CD4-positive, CD25-positive, alpha-beta regulatory T cell (primary cell): ENCODE measurements around the gene GALC. TPM values are rescaled to one million over a fixed set of nuclear protein-coding genes. Genes with fewer than 3 reads are reported as not detected.

Source experiments
- ATAC-seq, 2 donors: fragments of 150-1000 bp; cut with Tn5 transposase; one replicate each; pipeline ENCODE4 v1.10.0; 2021; ENCODE audit warnings: low read depth in 2 of 2, moderate number of reproducible peaks in 2 of 2, moderate library complexity in 1 of 2
- DNase-seq, 3 donors: peaks; one replicate each; pipeline versions ENCODE4 v3.0.0 to v3.0.0-alpha.2; 2012 to 2022; ENCODE audit warnings: mixed read lengths in 1 of 3
- H3K27ac ChIP-seq: one replicate; pipeline ENCODE4 v1.7.0; 2013; ENCODE audit warnings: mild to moderate bottlenecking, low read length; ENCODE audit not compliant: insufficient read depth, poor library complexity, severe bottlenecking
- H3K27me3 ChIP-seq: one replicate; pipeline ENCODE4 v1.7.0; 2013; ENCODE audit warnings: low read length; ENCODE audit not compliant: control insufficient read depth, insufficient read depth
- H3K36me3 ChIP-seq: one replicate; pipeline ENCODE4 v1.7.0; 2013; ENCODE audit warnings: mild to moderate bottlenecking, low read length, moderate library complexity; ENCODE audit not compliant: control insufficient read depth, insufficient read depth
- H3K4me1 ChIP-seq: 2 replicates; pipeline ENCODE4 v1.7.0; 2013; ENCODE audit warnings: mild to moderate bottlenecking, low read length; ENCODE audit not compliant: insufficient read depth, control insufficient read depth, poor library complexity, severe bottlenecking
- H3K4me3 ChIP-seq: one replicate; pipeline ENCODE4 v1.7.0; 2013; ENCODE audit warnings: low read depth, mild to moderate bottlenecking, low read length, moderate library complexity
- H3K9me3 ChIP-seq, 2 experiments: 1 replicate in 1 of 2; 2 replicates in 1 of 2; pipeline ENCODE4 v1.7.0; 2013; ENCODE audit warnings: low read length in 2 of 2, mild to moderate bottlenecking in 1 of 2, moderate library complexity in 1 of 2; ENCODE audit not compliant: control insufficient read depth in 2 of 2
- H3K27ac Mint-ChIP-seq, 3 donors: one replicate each; pipeline ENCODE4 v1.8.0; 2020 to 2022; ENCODE audit warnings: mild to moderate bottlenecking in 3 of 3, mixed read lengths in 3 of 3, moderate library complexity in 2 of 3
- H3K27me3 Mint-ChIP-seq: one replicate; pipeline ENCODE4 v1.8.0; 2022; ENCODE audit warnings: mild to moderate bottlenecking, mixed read lengths
- H3K36me3 Mint-ChIP-seq: one replicate; pipeline ENCODE4 v1.8.0; 2020; ENCODE audit warnings: mixed read lengths
- H3K4me1 Mint-ChIP-seq, 4 donors: one replicate each; pipeline ENCODE4 v1.8.0; 2020 to 2022; ENCODE audit warnings: mixed read lengths in 4 of 4, mild to moderate bottlenecking in 1 of 4
- H3K4me3 Mint-ChIP-seq, 4 donors: one replicate each; pipeline ENCODE4 v1.8.0; 2020 to 2022; ENCODE audit warnings: mild to moderate bottlenecking in 4 of 4, mixed read lengths in 4 of 4, moderate library complexity in 3 of 4
- H3K9me3 Mint-ChIP-seq, 7 donors: one replicate each; pipeline ENCODE4 v1.8.0; 2020 to 2022; ENCODE audit warnings: mixed read lengths in 7 of 7, mild to moderate bottlenecking in 3 of 7, moderate library complexity in 2 of 7
- polyA plus RNA-seq, 4 donors: library from polyadenylated mRNA; unstranded; fragments of 300-500 nt; fragmentation: Illumina TruSeq; gene quantifications; one replicate each; pipeline ENCODE4 v1.2.3, GENCODE V29; 2021
- total RNA-seq: library from RNA; stranded (reverse); gene quantifications from one replicate; pipeline ENCODE4 v1.2.3, GENCODE V29; 2022

Gene GALC
- total and polyA plus RNA-seq, 5 donors from 2014 or later = 10.6 to 17.5 (median 13.7) TPM

- Histone ChIP-seq H3K36me3 (peaks cover 3% of the 10 kb centered on the region), H3K4me1 (no peaks in the 10 kb centered on the region), H3K27ac (no peak overlapping the region), H3K27me3 (no peaks in the 10 kb centered on the region), H3K9me3 (no peaks in the 10 kb centered on the region), H3K4me3 (no peak overlapping the region)
- Mint-ChIP-seq H3K27ac (peak overlapping the region in 2 of 3 donors; percentile 20 to 52), H3K36me3 (peaks cover 15% of the 10 kb centered on the region), H3K9me3 (no peaks in the 10 kb centered on the region), H3K4me1 (peaks cover 8 to 40% (median 23%) of the 10 kb centered on the region in 4 donors), H3K4me3 (no peak overlapping the region), H3K27me3 (no peaks in the 10 kb centered on the region)
- ATAC-seq = no peak
- DNase-seq = no peak
These were observed 24.6 kb upstream of the GALC start for GRCh38 chr14:88017535-88017934.

- Mint-ChIP-seq H3K4me1 (peaks cover 15 to 43% (median 31%) of the 10 kb centered on the region in 4 donors), H3K27me3 (no peaks in the 10 kb centered on the region), H3K36me3 (peaks cover 15% of the 10 kb centered on the region), H3K4me3 (no peak overlapping the region), H3K9me3 (no peaks in the 10 kb centered on the region), H3K27ac (peak overlapping the region in 2 of 3 donors; percentile 38 to 39)
- ATAC-seq (no peak), DNase-seq (no peak)
- Histone ChIP-seq H3K4me1 (no peaks in the 10 kb centered on the region), H3K9me3 (no peaks in the 10 kb centered on the region), H3K27me3 (no peaks in the 10 kb centered on the region), H3K36me3 (peaks cover 7% of the 10 kb centered on the region), H3K4me3 (no peak overlapping the region), H3K27ac (no peak overlapping the region)
These were observed 23.8 kb upstream of the GALC start for GRCh38 chr14:88016768-88017167.

- H3K4me3 Mint-ChIP-seq = peak overlapping the region in 2 of 4 donors; percentile 20 to 33
These were observed 20.9 kb upstream of the GALC start for GRCh38 chr14:88013750-88014349.

GRCh38 chr14:88012495-88012894 lies 19.5 kb upstream of the GALC start:
- H3K36me3 Mint-ChIP-seq = peaks cover 37% of the 10 kb centered on the region
- peaks cover 0 to 2% (median 0%) of the 10 kb centered on the region in 7 donors for H3K9me3 Mint-ChIP-seq
- H3K4me3 Mint-ChIP-seq = peak overlapping the region in 1 of 4 donors; percentile 33
- H3K4me1 ChIP-seq = peaks cover 20% of the 10 kb centered on the region
- no peaks in the 10 kb centered on the region for H3K27me3 ChIP-seq
- peaks cover 45 to 65% (median 53%) of the 10 kb centered on the region in 4 donors for H3K4me1 Mint-ChIP-seq
- no peak overlapping the region for H3K4me3 ChIP-seq
- no peaks in the 10 kb centered on the region for H3K27me3 Mint-ChIP-seq
- H3K36me3 ChIP-seq = peaks cover 17% of the 10 kb centered on the region
- peak overlapping the region in 2 of 3 donors; percentile 18 to 21 for H3K27ac Mint-ChIP-seq
- H3K9me3 ChIP-seq = no peaks in the 10 kb centered on the region
- no peak overlapping the region for H3K27ac ChIP-seq
- no peak for ATAC-seq
- DNase-seq = no peak

More at GRCh38 chr14:88013750-88014349, 20.9 kb upstream of the GALC start:
- H3K9me3 Mint-ChIP-seq = no peaks in the 10 kb centered on the region
- no peaks in the 10 kb centered on the region for H3K27me3 ChIP-seq
- peaks cover 29% of the 10 kb centered on the region for H3K36me3 Mint-ChIP-seq
- no peak overlapping the region for H3K4me3 ChIP-seq
- DNase-seq = peak in 2 of 3 donors; percentile 17 to 46
- H3K9me3 ChIP-seq = no peaks in the 10 kb centered on the region
- no peak for ATAC-seq
- peaks cover 17% of the 10 kb centered on the region for H3K36me3 ChIP-seq
- H3K4me1 ChIP-seq = peaks cover 7% of the 10 kb centered on the region
- H3K27ac ChIP-seq = no peak overlapping the region
- no peaks in the 10 kb centered on the region for H3K27me3 Mint-ChIP-seq
- H3K27ac Mint-ChIP-seq = peak overlapping the region; percentile 57 to 82 (median 73)
- H3K4me1 Mint-ChIP-seq = peaks cover 34 to 56% (median 46%) of the 10 kb centered on the region in 4 donors

GRCh38 chr14:88010331-88010730 lies 17.3 kb upstream of the GALC start:
- peaks cover 0 to 2% (median 0%) of the 10 kb centered on the region in 7 donors for H3K9me3 Mint-ChIP-seq
- peaks cover 26% of the 10 kb centered on the region for H3K36me3 Mint-ChIP-seq
- H3K4me3 Mint-ChIP-seq = peak overlapping the region in 3 of 4 donors; percentile 12 to 61 (median 22)
- no peaks in the 10 kb centered on the region for H3K27me3 ChIP-seq
- H3K27ac Mint-ChIP-seq = peak overlapping the region; percentile 13 to 40 (median 26)
- H3K4me1 ChIP-seq = peaks cover 42% of the 10 kb centered on the region
- peaks cover 14% of the 10 kb centered on the region for H3K36me3 ChIP-seq
- H3K27ac ChIP-seq = no peak overlapping the region
- no peak for DNase-seq
- H3K4me3 ChIP-seq = peak overlapping the region; percentile 45
- no peak for ATAC-seq
- H3K27me3 Mint-ChIP-seq = no peaks in the 10 kb centered on the region
- H3K9me3 ChIP-seq = no peaks in the 10 kb centered on the region
- peaks cover 53 to 74% (median 63%) of the 10 kb centered on the region in 4 donors for H3K4me1 Mint-ChIP-seq

- H3K9me3 ChIP-seq = no peaks in the 10 kb centered on the region
- peaks cover 0 to 2% (median 0%) of the 10 kb centered on the region in 7 donors for H3K9me3 Mint-ChIP-seq
- peaks cover 57 to 80% (median 69%) of the 10 kb centered on the region in 4 donors for H3K4me1 Mint-ChIP-seq
- DNase-seq (no peak), ATAC-seq (no peak)
- H3K27ac ChIP-seq = peak overlapping the region; percentile 35
- H3K27me3 ChIP-seq = no peaks in the 10 kb centered on the region
- peak overlapping the region; percentile 48 to 98 (median 93) for H3K27ac Mint-ChIP-seq
- peak overlapping the region in 3 of 4 donors; percentile 13 to 84 (median 43) for H3K4me3 Mint-ChIP-seq
- H3K4me1 ChIP-seq = peaks cover 42% of the 10 kb centered on the region
- H3K27me3 Mint-ChIP-seq = no peaks in the 10 kb centered on the region
- H3K4me3 ChIP-seq = no peak overlapping the region
- peaks cover 14% of the 10 kb centered on the region for H3K36me3 ChIP-seq
- H3K36me3 Mint-ChIP-seq = peaks cover 26% of the 10 kb centered on the region
These were observed 16.5 kb upstream of the GALC start for GRCh38 chr14:88009486-88009885.

GRCh38 chr14:88008039-88008742 lies 15.2 kb upstream of the GALC start:
- peak overlapping the region; percentile 95 for H3K27ac ChIP-seq
- peaks cover 0 to 2% (median 0%) of the 10 kb centered on the region in 7 donors for H3K9me3 Mint-ChIP-seq
- H3K36me3 Mint-ChIP-seq = peaks cover 22% of the 10 kb centered on the region
- peak overlapping the region; percentile 41 for H3K4me3 ChIP-seq
- peaks cover 42% of the 10 kb centered on the region for H3K4me1 ChIP-seq
- DNase-seq (no peak), ATAC-seq (no peak)
- peaks cover 54 to 78% (median 65%) of the 10 kb centered on the region in 4 donors for H3K4me1 Mint-ChIP-seq
- H3K27me3 ChIP-seq = no peaks in the 10 kb centered on the region
- H3K4me3 Mint-ChIP-seq = peak overlapping the region; percentile 79 to 84 (median 80)
- H3K27me3 Mint-ChIP-seq = no peaks in the 10 kb centered on the region
- H3K27ac Mint-ChIP-seq = peak overlapping the region; percentile 82 to 98 (median 93)
- no peaks in the 10 kb centered on the region for H3K9me3 ChIP-seq
- peaks cover 14% of the 10 kb centered on the region for H3K36me3 ChIP-seq
